HG03520 (cell line): ENCODE data around the gene VPS13A.
"Not testable (repeated sequence)": the region's sequence is repeated elsewhere in the genome, so short reads cannot be mapped to it uniquely, and the experiment has no call there.

Experiments
- ATAC-seq: cut with Tn5 transposase; IDR thresholded peaks from one replicate; pipeline ENCODE4 v1.9.1; 2021; ENCODE audit warnings: mild to moderate bottlenecking, moderate library complexity; ENCODE audit not compliant: unreplicated experiment

Gene VPS13A

GRCh38 chr9:77421506-77422265 is 244.4 kb downstream of the VPS13A start:
- ATAC-seq = no peak

- no peak for ATAC-seq
These were observed 245.6 kb downstream of the VPS13A start for GRCh38 chr9:77422969-77423368.

- ATAC-seq = no peak
These were observed 246.5 kb downstream of the VPS13A start for GRCh38 chr9:77423841-77424240.

- ATAC-seq = no peak
These were observed 247.7 kb downstream of the VPS13A start for GRCh38 chr9:77424993-77425392.

DNA sequence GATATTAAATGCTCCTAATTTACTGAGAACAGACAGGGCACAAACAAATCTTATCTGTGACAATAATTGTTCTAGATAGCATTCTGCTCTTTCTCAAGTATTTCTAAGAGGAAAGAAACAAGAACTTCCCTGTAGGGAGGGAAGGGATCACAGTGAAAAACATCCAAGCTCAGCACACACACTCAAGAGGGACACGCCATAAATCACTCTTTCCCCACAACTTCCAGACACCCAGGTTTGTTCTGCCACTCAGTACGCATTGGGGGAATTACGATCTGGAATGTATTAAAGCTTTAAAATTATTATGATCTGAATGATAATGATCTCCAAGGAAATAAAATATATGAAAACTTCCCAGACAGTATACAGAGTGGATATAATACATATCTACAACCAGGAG is 249.4 kb downstream of the VPS13A start:
- no peak for ATAC-seq

DNA sequence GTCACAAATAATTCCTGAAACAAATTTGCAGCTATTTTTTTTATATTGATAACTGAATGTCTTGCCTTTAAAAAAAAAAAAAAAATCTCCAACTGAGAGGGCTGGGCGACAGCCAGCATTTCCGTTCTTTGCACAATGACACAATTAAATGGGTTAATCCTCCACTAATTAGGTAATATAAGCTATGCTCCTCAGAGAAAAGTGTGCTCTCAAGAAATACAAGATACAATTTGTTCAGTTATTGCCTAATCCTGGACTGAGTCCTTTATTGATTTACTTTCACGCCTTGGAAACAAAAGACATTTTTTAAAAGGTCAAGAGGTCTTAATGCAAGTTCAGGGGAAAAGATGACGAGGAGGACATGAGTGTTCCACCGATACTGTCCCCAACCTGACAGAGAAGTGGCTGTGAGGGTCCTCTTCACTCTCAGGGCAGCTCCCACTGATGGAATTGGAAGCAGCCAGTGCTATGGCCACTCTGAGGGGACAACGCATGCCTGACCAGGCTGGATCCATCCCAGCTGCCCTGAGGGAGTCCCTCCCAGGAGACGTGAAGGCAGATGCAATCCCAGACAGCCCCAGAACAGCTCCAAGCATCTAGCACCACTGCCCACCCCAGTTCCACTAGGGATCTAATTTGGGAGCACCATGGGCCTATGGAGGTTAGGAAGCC is 250.1 kb downstream of the VPS13A start:
- no peak for ATAC-seq

GRCh38 chr9:77429928-77430327 is 252.6 kb downstream of the VPS13A start:
- ATAC-seq = no peak

DNA sequence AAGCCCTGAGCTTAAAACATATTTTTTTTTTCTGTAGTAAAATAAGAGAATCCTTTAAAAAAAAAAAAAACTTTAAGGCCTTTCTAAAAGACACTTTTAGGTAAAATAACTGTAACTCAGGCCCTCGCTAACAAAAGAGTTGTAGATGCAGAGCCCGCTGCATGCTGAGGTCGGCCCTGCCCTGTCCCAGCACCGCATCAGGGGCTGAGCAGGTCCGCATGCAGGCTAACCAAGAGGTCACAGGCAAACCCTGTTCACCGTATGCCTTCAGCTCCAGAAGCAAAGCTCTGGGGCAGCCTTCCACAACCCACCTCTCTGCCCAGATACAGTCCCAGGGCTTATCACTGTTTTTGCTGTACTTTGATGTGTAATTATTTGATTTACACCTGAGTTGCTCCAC is 254.7 kb downstream of the VPS13A start:
- ATAC-seq = no peak

DNA sequence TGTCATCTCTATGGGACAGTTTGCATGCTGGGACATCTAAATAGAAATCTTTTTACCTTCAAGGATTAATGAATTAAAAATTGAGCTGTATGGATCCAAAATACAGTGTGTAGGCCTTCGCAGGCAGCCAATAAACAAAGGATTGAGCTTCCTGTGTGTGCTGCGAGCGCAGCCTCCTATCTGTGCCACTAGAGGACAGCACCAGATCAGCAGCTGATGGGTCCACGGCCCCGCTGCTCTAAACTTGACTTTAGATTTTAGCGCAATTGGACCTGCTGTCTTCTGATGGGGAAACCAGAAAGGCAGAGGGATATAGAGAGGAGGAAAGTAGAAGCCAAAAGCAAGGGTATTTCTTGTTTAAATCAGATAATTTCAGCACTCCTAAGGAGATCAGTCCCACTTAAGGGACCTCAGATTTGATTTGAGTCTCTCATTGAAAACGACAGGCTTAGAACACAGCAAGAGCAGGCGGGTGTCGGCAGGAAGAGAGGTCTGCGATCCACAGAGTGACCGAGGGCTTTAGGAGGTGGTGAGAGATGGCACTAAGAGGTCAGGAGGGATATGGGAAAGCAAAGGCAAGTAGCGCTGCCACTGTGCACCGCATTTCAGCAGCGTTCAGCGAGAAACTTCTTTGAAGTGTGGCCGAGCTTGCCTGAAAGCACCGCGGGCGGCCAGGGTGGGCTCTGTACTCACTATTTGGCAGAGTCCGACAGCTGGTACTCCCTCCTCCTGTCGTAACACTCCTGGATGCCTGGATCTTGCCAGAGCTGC is 256.5 kb downstream of the VPS13A start:
- ATAC-seq = peak; percentile 81

- ATAC-seq = no peak
These were observed 257.9 kb downstream of the VPS13A start for GRCh38 chr9:77435277-77435676.

GRCh38 chr9:77435688-77436087 is 258.4 kb downstream of the VPS13A start:
- no peak for ATAC-seq

DNA sequence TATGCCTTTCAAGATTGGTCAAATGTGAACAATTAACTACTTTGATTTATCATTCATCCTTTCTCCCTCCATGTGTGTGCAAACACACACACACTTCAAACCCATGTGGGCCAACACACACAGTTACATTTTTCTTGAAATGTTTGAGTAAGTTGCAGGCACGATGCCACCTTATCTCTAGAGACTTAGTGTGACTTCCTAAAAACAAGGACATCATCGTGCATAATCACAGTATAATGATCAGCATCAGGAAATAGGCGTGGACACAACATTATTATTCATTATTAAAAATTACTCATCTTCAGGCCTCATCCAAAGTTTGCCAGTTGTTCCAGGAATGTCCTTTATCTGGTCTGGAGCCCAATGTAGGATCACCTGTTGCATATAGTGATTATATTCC is 261.3 kb downstream of the VPS13A start:
- no peak for ATAC-seq

- ATAC-seq = no peak
These were observed 262.7 kb downstream of the VPS13A start for GRCh38 chr9:77440057-77440456.

- ATAC-seq = not testable (repeated sequence)
These were observed 263.8 kb downstream of the VPS13A start for GRCh38 chr9:77441124-77441523.

DNA sequence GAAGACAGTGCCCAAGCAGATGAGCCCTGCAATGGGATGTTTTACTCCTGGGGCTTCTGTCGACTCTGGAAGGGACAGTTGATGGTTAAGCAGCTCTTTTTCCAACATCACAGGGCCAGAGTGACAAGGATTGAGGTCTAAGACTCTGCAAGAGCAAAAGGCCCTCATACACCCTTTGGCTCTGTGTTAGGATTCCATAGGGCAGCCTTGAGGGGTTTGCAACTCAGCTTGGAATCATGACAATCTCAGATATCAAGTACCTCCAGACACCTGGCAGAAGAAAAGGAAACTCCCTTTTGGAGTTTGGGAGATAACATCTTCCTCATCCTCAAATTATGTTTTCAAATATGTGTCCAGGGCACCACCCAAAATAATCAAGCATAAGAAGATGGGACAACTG is 265.1 kb downstream of the VPS13A start:
- no peak for ATAC-seq

GRCh38 chr9:77447646-77448045 is 270.3 kb downstream of the VPS13A start:
- ATAC-seq = no peak

DNA sequence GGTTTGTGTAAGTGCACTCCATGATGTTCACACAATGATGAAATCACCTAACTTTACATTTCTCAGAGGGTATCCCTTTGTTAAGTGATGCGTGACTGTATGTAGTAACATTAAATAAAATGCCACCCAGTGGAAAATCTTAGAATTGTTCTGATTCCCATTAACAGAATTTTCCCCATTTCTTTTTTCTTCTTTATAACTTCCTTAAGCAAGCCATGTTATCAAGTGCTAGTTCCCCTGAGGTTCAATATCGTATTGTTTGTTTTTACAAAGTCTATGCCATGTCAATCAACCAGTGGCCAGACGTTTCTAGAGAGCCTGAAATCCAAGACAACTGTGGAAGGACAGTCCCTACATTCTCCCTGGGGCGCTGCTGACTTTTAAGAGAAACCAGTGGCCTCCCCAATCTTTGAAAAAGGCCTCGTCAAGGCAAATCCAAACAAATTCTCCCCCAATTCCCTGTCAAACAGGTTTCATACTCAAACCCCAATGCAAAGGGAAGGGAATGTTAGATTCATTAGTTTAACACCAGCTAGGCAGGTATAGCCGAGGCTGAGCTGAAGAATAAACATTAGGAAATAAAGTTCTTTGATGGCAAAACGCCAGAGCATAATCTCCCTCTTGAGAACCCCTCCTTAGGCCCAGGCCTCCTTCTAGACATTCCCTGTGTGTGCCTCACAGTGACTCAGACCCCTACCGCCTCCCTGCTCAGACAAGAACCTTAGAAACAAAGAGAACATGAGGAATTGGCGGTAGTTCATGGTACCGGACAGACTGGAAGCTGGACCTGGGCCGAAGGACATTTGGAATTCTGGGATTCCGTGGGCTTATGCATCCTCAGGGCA is 272.1 kb downstream of the VPS13A start:
- ATAC-seq = no peak

- no peak for ATAC-seq
These were observed 272.7 kb downstream of the VPS13A start for GRCh38 chr9:77450085-77450475.

- ATAC-seq = no peak
These were observed 274.2 kb downstream of the VPS13A start for GRCh38 chr9:77451507-77451906.

DNA sequence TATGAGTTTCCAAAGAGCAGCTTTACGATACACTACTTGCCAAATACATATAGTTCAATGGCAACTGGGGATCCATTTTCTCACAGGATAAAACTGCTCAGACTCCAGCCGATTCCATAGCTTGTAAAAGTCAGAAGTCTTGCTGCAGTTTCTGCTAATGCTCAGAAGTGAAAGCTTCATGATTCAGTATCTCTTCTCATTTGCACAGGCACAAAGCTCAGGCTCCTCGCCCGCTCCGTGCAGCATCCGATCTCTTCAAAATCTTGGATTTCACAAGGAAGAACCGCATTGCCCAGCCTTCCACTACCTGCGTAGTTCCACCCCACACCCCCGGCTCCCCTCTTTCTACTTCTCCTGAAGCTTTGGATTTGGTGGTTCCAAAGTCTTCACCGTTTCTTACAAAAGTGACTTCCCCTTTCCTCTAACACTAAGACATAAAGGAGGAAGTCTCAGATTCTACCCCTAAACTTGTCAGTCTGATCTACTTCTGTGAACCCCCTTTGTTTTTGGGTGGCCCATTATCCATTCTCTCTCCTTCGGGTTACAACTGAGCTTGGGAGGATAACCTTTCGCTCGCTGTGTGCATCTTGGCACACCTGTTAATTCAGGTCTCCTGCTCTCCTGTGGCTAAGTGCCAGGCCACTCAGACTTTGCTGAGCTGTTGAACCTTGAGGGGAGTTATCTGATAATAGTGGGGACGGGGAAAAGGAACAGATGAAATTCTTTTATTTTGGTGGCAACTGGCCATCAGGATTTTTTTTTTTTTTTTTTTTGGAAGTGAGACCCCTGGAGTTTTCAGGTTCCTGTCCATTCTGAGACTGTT is 276.7 kb downstream of the VPS13A start:
- no peak for ATAC-seq
